ENCODE data around the gene DENND4A. TPM values are rescaled to one million over a fixed set of nuclear protein-coding genes. Genes with fewer than 3 reads are reported as not detected.

Gene DENND4A
- total and polyA plus RNA-seq, 2 of the 4 experiments (the other 2 are of a cell fraction), result 4.1 to 17.7 TPM

DNA sequence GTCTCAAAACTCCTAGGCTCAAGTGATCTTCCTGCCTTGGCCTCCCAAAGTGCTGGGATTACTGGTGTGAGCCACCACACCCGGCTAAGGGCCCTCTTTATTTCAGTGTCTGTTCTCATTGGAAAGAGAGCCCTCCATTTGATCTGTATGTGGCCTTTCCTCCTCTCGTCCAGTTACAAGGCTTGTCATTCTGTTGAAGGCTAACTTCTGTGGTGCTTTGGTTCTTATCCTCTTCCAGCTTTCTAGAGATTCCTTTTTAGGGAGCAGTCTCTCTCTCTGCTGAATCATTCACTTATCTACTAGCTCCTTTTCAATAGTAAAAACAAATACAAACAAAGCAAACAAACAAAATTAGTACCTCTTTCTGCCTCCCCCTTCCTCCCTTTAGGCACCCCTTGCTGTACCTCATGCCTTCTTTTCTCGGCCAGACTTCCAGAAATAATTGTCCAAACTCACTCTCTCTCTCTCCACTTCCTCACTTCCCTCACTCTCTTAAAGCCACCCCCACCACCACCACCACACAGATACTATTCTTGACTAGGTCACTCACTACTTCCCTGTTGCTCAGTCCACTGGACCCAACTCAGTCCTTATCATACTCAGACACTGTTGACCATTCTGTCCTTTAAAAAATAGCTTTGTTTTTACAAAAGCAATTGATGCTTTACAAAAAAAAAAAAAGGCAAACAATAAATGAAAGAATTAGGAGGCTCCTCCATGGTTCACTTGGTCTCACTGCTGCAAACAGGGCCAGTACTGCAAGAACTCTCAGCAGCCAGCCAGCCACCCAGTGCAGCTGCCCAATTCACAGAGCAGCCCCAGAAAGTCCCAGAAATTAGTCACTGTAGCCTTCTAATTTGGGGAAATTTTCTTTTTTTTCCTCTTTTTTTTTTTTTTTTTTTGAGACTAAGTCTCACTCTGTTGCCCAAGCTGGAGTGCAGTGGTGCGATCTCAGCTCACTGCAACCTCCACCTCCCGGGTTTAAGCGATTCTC lies 45.5 kb upstream of the DENND4A start (continued):
- no peak for TF ChIP-seq FOS (IDR thresholded peaks at IDR 0.05; ENCODE audit: low read depth, low read length)
- no peak for TF ChIP-seq CEBPB (IDR thresholded peaks at IDR 0.05; ENCODE audit: low read depth, low read length)
- no peak for TF ChIP-seq CHD1 (IDR thresholded peaks at IDR 0.05; ENCODE audit: low read depth, low read length)

DNA sequence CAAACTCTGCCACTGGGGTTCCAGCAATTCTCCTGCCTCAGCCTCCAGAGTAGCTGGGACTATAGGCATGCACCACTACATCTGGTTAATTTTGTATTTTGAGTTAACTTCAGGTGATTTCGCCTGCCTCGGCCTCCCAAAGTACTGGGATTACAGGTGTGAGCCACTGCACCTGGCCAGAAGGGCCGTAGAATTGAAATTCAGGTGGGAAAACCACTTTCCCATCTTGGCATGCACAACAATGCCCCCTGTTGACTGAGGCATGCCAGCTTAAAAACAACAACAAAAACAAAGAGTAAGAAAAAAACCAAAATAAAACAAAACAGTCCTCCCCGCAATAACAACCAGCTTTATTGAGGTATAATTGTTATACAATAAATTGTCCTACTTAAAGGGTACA lies 44.6 kb upstream of the DENND4A start:
- ATAC-seq (ENCODE audit: low read depth) (no peak), DNase-seq (no peak)
- Histone ChIP-seq H2AFZ (replicated peaks; ENCODE audit: low read length, poor library complexity) (no peak overlapping the region), H4K5ac (ENCODE audit: low read depth, low read length) (no peak overlapping the region), H2BK120ac (ENCODE audit: low read depth, low read length) (no peak overlapping the region), H3K9ac (ENCODE audit: low read depth, low read length) (no peak overlapping the region), H3K14ac (replicated peaks; ENCODE audit: low read depth, low read length) (no peak overlapping the region), H3K9me3 (ENCODE audit: control insufficient read depth, insufficient read depth, low read length) (no peaks in the 10 kb centered on the region), H2BK5ac (ENCODE audit: low read depth, low read length, poor library complexity, severe bottlenecking) (no peak overlapping the region), H4K20me1 (ENCODE audit: insufficient read depth, low read length) (no peaks in the 10 kb centered on the region), H4K91ac (ENCODE audit: insufficient read depth, low read depth, low read length) (no peak overlapping the region), H2BK20ac (ENCODE audit: low read depth, low read length) (no peak overlapping the region), H2AK9ac (replicated peaks; ENCODE audit: low read depth, low read length, poor library complexity) (no peak overlapping the region), H2BK15ac (ENCODE audit: low read depth, low read length) (no peak overlapping the region), H3K27ac (ENCODE audit: insufficient read depth, low read length) (no peak overlapping the region), H3K79me1 (ENCODE audit: low read depth in 1 of 2, low read length in 2 of 2) (no peaks in the 10 kb centered on the region), H3K56ac (ENCODE audit: extremely low read depth, insufficient read depth, low read length) (no peak overlapping the region), H3K27me3 (ENCODE audit: control insufficient read depth, insufficient read depth, low read length) (no peaks in the 10 kb centered on the region), H4K8ac (ENCODE audit: low read depth in 2 of 2, low read length in 2 of 2) (no peak overlapping the region), H2AK5ac (ENCODE audit: low read depth, low read length) (no peak overlapping the region), H3K4me3 (ENCODE audit: insufficient read depth, low read depth, low read length) (no peak overlapping the region), H3K4me1 (ENCODE audit: control insufficient read depth, insufficient read depth, low read length) (peaks cover 5% of the 10 kb centered on the region; the same call in 1 of the 2 replicates), H3K4me2 (ENCODE audit: low read depth, low read length) (no peak overlapping the region), H3K36me3 (ENCODE audit: control insufficient read depth, insufficient read depth, low read length) (no peaks in the 10 kb centered on the region), H3K23ac (ENCODE audit: low read depth, low read length) (no peak overlapping the region), H3K9me1 (ENCODE audit: insufficient read depth, low read length) (no peaks in the 10 kb centered on the region), H3K4ac (ENCODE audit: low read depth, low read length) (no peak overlapping the region), H3K18ac (ENCODE audit: low read depth, low read length) (no peak overlapping the region)
- intact Hi-C loops (cut with micrococcal nuclease), result no loop called here
- TF ChIP-seq BHLHE40 (IDR thresholded peaks at IDR 0.05; ENCODE audit: low read depth, low read length) (no peak), POLR2A (IDR thresholded peaks at IDR 0.05; ENCODE audit: low read depth, low read length) (no peak), RFX5 (IDR thresholded peaks at IDR 0.05; ENCODE audit: low read depth, low read length) (no peak), MAFK (IDR thresholded peaks at IDR 0.05; ENCODE audit: low read depth, low read length) (no peak), FOS (IDR thresholded peaks at IDR 0.05; ENCODE audit: low read depth, low read length) (no peak), CHD1 (IDR thresholded peaks at IDR 0.05; ENCODE audit: low read depth, low read length) (no peak), MAZ (IDR thresholded peaks at IDR 0.05; ENCODE audit: borderline replicate concordance, low read depth, low read length) (no peak)
- TF ChIP-seq, protein P1, sequence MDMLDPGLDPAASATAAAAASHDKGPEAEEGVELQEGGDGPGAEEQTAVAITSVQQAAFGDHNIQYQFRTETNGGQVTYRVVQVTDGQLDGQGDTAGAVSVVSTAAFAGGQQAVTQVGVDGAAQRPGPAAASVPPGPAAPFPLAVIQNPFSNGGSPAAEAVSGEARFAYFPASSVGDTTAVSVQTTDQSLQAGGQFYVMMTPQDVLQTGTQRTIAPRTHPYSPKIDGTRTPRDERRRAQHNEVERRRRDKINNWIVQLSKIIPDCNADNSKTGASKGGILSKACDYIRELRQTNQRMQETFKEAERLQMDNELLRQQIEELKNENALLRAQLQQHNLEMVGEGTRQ (IDR thresholded peaks at IDR 0.05; ENCODE audit: low read depth, low read length), result no peak
- ChIA-PET CTCF (interaction anchor here (1.0 to 1.4 kb wide), 2 partner anchors 10 to 13 kb away, joined by 4 to 5 read pairs; no protein-coding TSS in a partner anchor), POLR2A (ENCODE audit: unreplicated experiment) (no interaction called here)
- BruUV-seq (replicated peaks), result no TSS peak
- dilution Hi-C loops (cut with HindIII; ENCODE audit: low sequenced_read_pairs, unreplicated experiment), result no loop called here
- WGBS, 2 experiments (ENCODE audit: extremely low coverage in 2 of 2, insufficient read length in 1 of 2), result 83% methylated on average over 2 of the region's 4 CpGs; no CpG with 5 or more reads in 1 of the 2 experiments
- in situ Hi-C loops (cut with MboI; ENCODE audit: low sequenced_read_pairs), result no loop called here
